ENCODE data around the gene TCEAL7.

DNA sequence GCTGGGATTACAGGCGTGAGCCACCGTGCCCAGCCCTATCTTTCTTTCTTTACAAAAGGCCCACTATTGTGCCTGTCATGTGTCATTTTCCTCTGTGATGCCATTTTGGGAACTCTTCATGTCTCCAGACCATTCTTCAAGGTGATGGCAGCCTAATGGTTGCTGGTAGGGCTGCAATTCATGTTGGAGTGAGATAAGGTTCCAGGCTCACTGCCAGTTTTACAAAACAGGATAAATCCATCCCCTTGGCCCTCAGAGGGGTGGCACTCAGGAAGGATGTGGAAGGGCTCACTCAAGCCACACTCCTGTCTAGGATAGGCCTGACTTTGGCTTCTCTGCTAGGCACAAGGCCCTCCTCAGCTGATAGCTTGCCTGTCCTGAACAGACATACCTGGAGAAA lies 30.1 kb downstream of the TCEAL7 start:
- TF ChIP-seq YY1 (IDR thresholded peaks at IDR 0.05; ENCODE audit: insufficient read depth, insufficient replicate concordance, low read depth, low read length) (no peak), RORA (CRISPR knock-in tag; IDR thresholded peaks at IDR 0.05) (no peak), RFX5 (IDR thresholded peaks at IDR 0.05; ENCODE audit: low read depth, low read length) (no peak), NAIF1 (CRISPR knock-in tag; IDR thresholded peaks at IDR 0.05; ENCODE audit: borderline replicate concordance) (no peak), FOXM1 (CRISPR knock-in tag; IDR thresholded peaks at IDR 0.05) (no peak), NR1H2 (CRISPR knock-in tag; IDR thresholded peaks at IDR 0.05; ENCODE audit: borderline replicate concordance, low read depth) (no peak), MAFG (CRISPR knock-in tag; IDR thresholded peaks at IDR 0.05) (no peak), MTA3 (CRISPR knock-in tag; IDR thresholded peaks at IDR 0.05) (no peak), CTCF (CRISPR knock-in tag; IDR thresholded peaks at IDR 0.05) (no peak), POLR2A (IDR thresholded peaks at IDR 0.05; ENCODE audit: insufficient read depth in 1 of 2, low read depth in 2 of 2, low read length in 2 of 2) (no peak), ELF1 (CRISPR knock-in tag; IDR thresholded peaks at IDR 0.05) (no peak), TCF7L2 (IDR thresholded peaks at IDR 0.05; ENCODE audit: low read depth, low read length) (no peak)

All from HepG2 (cell line).